HFF-Myc (cell line): ENCODE measurements around the gene SLC17A8.
"Not testable (repeated sequence)": the region's sequence is repeated elsewhere in the genome, so short reads cannot be mapped to it uniquely, and the experiment has no call there.

Experiments
- DNase-seq: peaks from one replicate; pipeline ENCODE4 v3.0.0-alpha.2; 2011; ENCODE audit warnings: low read depth; ENCODE audit errors: extremely low read depth
- H3K4me3 ChIP-seq: replicated peaks from 2 replicates; pipeline ENCODE4 v1.5.1; 2011; ENCODE audit warnings: low read depth, mild to moderate bottlenecking, control low read depth, low read length
- TF ChIP-seq, protein P1 (sequence below): IDR thresholded peaks from 2 replicates; pipeline ENCODE4 v1.5.1; 2012; ENCODE audit warnings: mild to moderate bottlenecking, low read depth, low read length, control low read depth; ENCODE audit errors: missing control alignments

Gene SLC17A8

DNA sequence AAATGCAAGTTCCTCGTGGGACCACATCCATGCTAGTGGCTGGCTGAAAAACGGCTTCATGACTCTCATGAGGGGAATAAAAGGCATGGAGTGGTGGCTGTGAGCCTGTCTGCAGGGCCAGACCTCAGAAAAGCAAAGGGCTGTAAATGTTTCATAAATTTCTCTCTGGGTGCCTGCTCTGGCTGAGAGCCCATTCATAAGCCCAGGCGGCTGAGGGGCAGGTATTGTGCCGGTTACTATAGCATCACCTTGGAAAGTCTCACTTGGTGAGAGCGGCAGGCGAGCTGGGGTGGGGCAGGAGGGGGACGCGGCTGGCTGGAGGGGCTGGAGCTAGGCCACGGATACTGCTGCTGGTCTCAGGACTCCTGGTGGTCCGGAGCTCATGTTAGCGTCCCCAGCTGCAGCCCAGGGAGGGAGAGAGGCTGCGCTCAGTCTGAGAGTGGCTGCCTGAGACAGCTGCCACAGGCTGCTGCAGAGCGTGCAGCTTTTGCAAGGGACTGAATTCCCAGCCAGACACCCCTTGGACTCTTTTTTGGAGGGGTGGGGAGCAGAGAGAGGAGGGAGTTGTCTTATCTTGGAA, at the start of gene SLC17A8:
Gene SLC17A8 (plus strand): TSS at position 431 of the 580 bp plus-strand sequence. CDS start 318 bp downstream, outside the sequence.
- no peak within 1 kb of the TSS for H3K4me3 ChIP-seq

DNA sequence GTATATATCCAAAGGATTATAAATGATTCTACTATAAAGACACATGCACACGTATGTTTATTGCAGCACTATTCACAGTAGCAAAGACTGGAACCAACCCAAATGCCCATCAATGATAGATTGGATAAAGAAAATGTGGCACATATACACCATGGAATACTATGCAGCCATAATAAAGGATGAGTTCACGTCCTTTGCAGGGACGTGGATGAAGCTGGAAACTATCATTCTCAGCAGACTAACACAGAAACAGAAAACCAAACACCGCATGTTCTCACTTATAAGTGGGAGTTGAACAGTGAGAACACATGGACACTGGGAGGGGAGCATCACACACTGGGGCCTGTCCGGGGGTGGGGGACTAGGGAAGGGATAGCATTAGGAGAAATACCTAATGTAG, 48.7 kb upstream of the SLC17A8 start:
- DNase-seq = not testable (repeated sequence)

More for the DNA sequence above, at the start of gene SLC17A8:
- TF ChIP-seq, protein P1, sequence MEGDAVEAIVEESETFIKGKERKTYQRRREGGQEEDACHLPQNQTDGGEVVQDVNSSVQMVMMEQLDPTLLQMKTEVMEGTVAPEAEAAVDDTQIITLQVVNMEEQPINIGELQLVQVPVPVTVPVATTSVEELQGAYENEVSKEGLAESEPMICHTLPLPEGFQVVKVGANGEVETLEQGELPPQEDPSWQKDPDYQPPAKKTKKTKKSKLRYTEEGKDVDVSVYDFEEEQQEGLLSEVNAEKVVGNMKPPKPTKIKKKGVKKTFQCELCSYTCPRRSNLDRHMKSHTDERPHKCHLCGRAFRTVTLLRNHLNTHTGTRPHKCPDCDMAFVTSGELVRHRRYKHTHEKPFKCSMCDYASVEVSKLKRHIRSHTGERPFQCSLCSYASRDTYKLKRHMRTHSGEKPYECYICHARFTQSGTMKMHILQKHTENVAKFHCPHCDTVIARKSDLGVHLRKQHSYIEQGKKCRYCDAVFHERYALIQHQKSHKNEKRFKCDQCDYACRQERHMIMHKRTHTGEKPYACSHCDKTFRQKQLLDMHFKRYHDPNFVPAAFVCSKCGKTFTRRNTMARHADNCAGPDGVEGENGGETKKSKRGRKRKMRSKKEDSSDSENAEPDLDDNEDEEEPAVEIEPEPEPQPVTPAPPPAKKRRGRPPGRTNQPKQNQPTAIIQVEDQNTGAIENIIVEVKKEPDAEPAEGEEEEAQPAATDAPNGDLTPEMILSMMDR = no peak
- DNase-seq = no peak

GRCh38 chr12:100311317-100311716, 45.6 kb upstream of the SLC17A8 start:
- TF ChIP-seq, protein P1 = no peak
- H3K4me3 ChIP-seq = no peak overlapping the region
- no peak for DNase-seq

More for the DNA sequence above, 48.7 kb upstream of the SLC17A8 start:
- H3K4me3 ChIP-seq = not testable (repeated sequence)

DNA sequence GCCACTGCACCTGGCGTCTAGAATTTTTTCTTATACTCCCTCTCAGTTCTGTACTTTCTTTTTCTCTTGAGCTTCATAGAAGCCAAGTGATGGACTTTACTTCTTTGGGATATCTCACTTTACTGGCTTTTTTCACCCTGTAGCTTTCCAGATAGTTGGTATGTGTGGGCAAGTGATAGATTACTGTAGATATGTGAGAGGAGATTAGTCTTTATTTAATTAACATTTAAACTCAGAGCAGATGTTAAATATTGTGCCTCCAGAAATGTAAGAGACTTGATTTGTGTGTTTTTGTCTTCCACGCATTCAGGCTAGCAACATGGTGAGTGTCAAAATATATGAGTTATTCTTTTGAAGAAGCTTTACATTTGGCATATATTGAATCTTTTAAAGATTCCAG, 39.5 kb upstream of the SLC17A8 start:
- TF ChIP-seq, protein P1 = no peak
- H3K4me3 ChIP-seq = no peak overlapping the region
- no peak for DNase-seq

- no peak for DNase-seq
These were observed 32.4 kb upstream of the SLC17A8 start for GRCh38 chr12:100324498-100324897.

GRCh38 chr12:100326208-100326607, 30.7 kb upstream of the SLC17A8 start:
- no peak overlapping the region for H3K4me3 ChIP-seq
- DNase-seq = no peak
- TF ChIP-seq, protein P1 = no peak

More at GRCh38 chr12:100324498-100324897, 32.4 kb upstream of the SLC17A8 start:
- TF ChIP-seq, protein P1 = no peak
- H3K4me3 ChIP-seq = no peak overlapping the region

DNA sequence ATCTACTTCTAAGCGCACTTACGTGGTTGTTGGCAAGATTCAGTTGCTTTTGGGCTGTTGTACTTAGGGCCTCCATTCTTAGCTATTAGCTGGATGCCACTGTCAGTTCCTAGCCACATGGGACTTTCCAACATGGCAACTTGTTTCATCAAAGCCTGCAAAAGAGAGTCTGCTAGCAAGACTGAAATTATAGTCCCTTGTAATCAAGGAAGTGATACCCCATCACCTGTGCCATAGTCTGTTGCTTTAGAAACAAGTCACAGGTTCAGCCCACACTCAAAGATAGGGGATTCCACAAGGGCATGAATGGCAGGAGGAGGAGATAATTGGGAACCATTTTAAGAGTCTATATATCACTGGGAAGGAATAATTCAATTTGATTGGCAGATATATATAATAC, 27.1 kb upstream of the SLC17A8 start:
- TF ChIP-seq, protein P1 = no peak
- DNase-seq = no peak
- H3K4me3 ChIP-seq = no peak overlapping the region
